SU-DHL-6 (cell line): ENCODE measurements around the gene LCP2.

Experiments
- CTCF ChIP-seq: fragments of 200-600 bp; sonication (generic); IDR thresholded peaks from one replicate; pipeline ENCODE4 v1.5.1; 2017; ENCODE audit warnings: antibody characterized with exemption, mild to moderate bottlenecking, low read length, moderate library complexity; ENCODE audit not compliant: insufficient read depth, poor library complexity, severe bottlenecking
- EZH2phosphoT487 ChIP-seq: fragments of 200-600 bp; sonication (generic), shearing (Covaris generic); conservative IDR thresholded peaks from 2 replicates; pipeline ENCODE4 v1.6.1; 2018; ENCODE audit warnings: mild to moderate bottlenecking, antibody characterized with exemption, low read length, moderate library complexity, mixed read lengths

GRCh38 chr5:170247363-170247762, 50.2 kb downstream of the LCP2 start:
- no peak for TF ChIP-seq CTCF
- no peak for TF ChIP-seq EZH2phosphoT487
